NCI-H446 treated with DMSO at 0.1 percent for 48 hours (cell line): ENCODE results near the gene PCA3.
A peak's percentile ranks its signal among the peaks of the same experiment; 100 is the strongest.
"Not testable (repeated sequence)": the region's sequence is repeated elsewhere in the genome, so short reads cannot be mapped to it uniquely, and the experiment has no call there.

Experiments used
- DNase-seq: peaks from one replicate; lab custom pipeline; 2025; lab: John Stamatoyannopoulos, UW

PCA3 gene

DNA sequence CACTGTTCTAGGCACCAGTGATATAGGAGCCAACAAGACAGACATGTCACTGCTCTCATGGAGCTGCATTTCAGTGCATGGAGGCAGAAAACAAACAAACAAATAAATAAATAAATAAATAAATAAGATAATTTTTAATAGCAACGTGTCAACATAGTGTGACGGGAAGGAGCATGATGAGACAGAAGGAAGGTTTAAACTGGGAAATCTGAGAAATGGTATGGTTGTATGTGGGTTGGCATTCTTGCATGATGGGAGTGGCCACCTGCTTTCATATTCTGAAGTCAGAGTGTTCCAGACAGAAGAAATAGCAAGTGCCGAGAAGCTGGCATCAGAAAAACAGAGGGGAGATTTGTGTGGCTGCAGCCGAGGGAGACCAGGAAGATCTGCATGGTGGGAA is at the start of gene PCA3:
Gene PCA3, plus strand, starts transcription at position 301 of the 400 bp plus-strand sequence.
- DNase-seq = no peak

DNA sequence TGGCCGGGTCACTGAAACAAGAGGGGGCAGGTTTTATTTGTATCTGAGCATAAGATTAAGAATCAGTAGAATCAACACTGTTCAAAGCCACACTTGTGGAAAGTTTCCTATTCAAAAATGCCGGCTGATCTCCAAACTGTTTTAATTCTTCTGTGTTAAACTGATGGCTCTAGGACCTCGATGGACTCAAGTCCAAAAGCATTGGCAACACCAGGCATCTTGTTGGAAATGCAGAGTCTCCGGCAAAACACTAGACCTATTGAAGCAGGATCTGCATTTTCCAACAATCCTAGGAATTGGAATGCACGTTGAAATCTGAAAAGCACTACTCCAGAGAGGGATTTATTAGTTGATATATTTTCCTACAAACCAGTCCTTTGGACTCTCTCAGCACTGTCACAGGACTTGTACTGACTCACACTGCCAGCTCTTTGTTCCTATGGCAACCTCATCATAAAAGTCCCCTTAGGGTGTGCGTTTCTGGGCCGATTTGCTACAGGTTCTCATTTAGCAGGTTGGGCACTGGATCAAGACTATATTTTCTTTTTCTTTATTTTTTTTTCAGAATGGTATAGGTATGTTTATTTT is 48.1 kb upstream of the PCA3 start:
- no peak for DNase-seq

DNA sequence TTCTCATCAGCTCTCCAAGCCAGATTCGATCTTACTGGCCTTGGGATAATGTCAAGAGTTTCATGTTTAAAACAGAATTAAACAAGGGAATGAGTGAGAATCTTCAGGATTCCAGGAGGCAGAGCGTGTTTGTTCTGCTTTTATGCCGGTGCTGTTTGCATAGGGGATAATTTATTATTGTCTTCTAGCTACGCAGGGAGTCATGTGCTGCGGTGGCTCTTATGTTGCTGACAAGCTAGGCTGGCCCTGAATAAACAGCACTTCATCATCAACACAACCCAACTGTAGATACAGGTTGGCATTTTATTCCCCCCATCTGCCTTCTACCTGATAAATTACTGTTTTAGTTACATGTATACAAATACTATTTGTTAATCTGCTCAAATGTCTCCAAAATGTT is 47.1 kb upstream of the PCA3 start:
- DNase-seq = no peak

DNA sequence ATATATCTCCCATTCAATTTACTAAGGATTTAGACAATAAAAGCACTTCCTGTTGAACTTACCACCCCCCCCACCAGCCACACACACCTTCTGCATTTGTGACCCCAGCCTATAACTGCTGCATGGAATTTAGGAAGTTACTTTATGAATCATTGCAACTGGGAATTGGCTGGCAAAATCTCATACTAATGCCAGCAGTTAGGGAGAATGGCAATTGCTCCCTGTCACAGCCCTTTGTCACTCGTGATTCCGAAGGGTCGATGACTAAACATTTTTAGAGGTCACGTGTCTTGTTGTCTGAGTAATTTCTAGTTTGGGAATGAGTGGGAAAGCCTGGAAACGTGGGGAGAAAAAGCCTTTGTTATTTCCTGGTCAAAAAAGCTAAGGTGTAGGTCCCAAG is 46.6 kb upstream of the PCA3 start:
- DNase-seq = no peak

DNA sequence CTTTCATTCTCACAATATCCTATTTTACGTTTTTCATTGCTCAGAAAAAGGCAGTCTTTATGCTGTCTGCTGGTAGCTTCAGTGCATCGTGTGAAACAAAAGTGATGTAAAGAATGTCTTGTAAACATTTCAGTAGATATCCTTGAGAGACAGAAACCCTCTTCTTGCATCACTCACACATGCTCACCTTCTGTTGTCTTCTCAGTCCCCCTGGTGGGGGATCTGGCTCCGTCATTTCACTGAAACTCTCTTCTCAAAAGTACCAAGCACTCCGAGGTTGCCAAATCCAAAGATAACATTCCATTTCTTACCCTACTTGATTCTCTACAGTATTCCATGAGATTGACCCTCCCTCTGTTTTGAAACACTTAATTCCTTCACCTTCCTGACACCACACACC is 46.1 kb upstream of the PCA3 start:
- DNase-seq = no peak

DNA sequence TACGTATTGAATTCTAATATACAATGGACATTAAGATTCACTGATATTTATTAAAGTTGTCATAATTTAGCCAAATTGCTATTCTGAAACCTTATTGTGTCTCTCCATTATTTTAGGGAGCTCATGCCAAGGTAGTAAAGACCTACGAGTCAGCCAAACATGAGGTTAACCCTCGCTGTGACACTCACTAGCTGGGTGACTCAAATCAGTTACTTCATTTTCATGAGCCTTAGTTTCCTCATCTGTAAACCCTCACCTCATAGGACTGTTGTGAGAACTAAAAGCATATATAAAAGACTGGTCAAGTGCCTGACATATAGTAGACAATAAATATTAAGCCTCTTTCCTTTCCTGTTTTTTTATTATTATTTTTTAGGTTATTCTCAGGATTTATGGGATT is 44.0 kb upstream of the PCA3 start:
- no peak for DNase-seq

DNA sequence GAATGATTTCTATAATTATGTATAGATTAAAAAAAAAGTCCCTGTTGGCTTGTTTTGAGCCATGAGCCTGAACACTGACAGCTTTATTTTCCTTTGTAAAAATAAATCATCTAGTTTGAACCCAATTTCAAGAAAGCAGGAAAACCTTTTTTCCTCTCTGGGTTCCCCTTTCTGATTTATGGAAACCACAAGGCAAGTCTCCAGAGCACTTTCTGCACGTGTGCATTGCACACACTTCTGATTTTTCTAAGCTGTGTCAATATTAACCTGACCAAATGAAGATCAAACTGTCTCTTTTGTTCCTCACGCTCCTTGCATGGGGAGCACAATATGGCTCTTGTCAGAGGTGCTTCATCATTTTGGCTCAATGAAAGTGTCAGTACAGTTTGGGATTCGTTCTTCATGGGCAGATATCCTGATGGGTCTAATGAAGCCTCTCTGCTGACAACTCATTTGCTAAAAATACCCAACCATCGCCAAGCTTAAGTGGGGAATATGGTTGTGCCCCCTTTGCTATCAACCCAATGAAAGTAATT is 39.2 kb upstream of the PCA3 start:
- no peak for DNase-seq

DNA sequence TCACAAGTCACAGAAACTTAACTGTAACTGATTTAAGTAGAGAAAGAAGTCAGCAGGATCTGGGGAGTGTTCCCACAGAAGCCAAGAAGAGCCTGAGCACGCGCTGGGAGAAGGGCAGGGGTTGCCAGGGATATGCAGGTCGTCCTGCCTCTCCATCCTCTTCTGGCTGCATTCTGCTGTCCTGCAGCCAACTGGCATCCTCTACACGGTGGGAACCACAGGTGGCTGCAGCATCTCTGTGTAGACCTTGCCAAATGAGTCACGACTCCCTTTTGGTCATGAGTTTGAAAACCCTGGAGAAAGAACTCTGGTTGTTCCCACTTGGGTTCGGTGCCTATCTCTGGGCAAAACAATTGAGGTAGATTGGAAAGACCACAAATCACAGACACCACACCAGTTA is 38.4 kb upstream of the PCA3 start:
- DNase-seq = no peak

DNA sequence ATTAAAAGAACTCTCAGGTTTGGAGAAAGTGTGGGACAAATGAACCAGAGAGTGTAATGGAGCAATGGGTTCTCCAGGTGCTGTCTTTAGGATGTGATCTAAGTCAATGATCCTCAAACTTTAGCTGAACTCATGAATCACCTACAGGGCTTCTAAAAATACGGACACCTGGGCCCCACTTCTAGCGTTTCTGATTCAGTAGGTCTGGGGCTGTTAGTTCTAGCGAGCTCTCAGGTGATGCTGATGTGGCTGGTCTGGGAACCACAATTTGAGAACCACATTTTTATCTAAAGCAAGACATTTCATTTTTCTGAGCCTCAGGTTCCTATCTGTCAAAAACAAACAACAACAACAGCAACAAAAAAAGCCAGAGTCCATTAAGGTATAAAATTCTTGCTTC is 35.1 kb upstream of the PCA3 start:
- DNase-seq = no peak

DNA sequence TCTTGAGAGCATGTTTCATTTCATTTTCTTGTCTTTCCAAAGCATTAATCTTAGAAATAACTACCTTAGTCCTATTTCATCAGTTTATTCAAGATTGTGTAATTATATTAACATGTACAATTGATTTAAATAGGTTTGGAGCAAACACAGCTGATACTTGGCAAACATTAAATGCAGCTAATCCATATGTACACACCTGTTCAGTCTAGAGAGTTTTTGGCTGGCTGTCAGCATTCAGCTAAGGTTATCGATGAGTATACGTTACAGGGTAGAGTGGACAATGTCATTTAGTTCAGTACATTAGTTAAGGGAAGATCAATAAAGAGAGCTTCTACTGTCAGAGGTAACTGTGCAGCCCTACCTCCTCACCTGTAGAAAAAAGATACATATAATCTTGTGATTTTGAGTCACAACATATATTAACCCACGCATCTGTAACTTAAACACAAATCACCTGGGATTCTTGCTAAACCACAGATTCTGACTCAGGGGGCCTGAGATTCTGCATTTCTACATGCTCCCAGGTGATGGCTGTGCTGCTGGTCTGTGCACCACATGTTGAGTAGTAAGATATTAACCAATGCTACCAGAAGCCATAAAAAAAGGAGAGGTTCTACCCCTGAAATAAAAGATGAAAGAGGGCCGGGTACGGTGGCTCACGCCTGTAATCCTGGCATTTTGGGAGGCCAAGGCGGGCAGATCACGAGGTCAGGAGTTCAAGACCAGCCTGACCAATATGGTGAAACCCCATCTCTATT is 34.1 kb upstream of the PCA3 start:
- no peak for DNase-seq

DNA sequence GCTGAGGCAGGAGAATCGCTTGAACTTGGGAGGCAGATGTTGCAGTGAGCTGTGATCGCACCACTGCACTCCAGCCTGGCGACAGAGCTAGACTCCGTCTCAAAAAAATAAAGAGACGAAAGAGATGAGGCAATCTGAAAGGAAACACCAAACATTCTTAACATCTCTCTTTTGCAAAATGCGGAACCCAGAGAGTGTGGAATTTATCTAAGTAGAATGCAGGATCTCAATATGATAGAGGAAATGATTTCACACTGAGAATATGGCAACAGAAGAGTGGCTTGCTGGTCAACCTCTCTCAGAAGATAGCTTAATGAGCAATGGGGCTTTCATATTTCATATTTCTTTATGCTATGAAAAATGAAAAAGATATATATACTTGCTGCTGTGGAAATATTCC is 33.4 kb upstream of the PCA3 start:
- DNase-seq = no peak

DNA sequence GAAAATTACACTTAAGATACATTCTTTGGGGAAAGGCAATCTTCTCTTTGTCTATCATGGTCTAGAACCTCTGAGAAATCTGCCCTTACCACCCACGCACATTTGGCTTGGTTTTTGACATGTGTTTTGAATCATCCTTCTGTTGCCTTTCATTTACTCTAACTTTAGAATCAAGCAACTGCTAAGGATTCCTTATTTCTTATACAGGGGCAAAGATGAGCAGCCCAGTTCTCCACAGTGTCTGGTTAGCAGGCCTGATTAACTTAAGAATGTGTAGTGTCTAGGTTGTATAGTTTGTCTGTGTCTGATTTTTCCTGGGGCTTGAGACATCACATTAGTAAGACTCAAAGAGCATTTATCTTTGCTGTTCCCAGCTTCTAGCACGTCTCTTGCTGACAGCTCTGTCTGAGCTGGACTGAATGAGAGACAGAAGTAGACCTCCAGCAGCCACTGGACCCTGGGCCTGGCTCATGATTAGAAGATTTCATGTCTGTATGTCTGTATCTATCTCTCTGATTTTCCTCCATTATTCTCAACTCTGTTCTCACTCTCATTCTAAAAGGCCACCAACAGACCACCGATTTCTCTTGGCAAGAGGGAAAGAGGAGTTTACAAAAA is 31.8 kb upstream of the PCA3 start:
- no peak for DNase-seq

DNA sequence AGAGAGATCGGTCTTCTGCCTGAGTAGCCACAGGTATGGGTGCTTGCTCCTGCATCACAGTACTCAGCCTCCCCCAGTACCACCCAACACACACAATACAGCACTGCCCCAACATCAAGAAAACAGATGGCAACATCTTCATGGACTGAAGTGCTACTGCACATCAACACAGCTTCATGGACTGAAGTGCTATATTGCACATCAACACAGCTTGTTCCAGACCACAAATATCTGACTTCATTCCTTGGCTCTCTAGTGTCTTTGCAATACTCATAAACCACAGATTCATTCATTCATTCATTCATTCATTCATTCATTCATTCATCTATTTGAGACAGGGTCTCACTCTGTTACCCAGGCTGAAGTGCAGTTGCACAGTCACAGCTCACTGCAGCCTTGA is 31.1 kb upstream of the PCA3 start:
- DNase-seq = no peak

DNA sequence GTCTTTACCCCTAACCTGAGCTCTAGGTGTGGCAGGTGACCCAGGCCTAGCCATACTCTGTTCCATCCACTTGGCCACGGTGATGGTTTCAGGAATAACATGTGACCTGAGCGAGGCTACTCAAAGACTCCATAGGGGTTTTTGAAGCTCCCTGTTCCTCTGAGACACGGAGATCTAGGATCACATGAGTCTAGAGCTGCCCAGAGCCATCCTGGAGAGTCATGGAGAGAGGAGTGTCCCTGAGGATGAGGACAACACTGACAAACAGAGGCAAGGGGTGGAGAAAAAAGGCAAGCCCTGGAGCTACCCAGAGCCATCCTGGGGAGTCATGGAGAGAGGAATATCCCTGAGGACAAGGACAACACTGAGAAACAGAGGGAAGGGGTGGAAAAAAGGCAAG is 29.5 kb upstream of the PCA3 start:
- DNase-seq = no peak

DNA sequence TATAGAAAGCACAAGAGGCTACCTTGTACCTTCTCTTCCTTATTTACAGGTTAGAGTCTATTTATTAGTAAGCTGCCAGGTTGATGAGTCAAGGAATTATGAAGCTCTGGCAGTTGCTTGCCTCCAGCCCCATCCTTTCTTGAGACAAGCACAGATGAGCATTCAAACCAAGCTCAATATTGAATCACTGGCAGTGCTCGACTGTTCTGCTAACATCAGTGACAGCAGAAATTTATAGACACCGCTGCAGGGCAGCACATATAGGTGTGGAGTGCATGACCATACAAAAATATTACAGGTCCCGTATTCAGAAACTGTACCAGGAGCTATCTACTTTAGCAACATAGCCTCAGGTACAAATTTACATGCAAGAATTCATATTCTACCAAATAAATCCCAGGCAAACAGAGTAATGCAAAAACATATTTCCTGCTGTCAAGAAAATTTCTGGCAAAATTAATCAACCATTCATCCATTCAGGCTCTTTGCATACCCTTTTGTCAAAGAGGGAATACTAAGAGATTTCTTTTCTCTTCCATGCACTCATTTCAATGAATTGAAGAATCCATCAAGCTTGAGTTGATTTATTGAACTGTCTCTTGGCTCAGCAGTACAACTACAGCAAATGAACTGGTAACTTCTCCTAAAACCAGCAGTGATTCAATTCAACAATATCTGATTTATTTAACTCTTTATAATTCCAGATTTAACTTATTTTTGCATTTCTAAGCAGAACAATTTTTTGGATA is 26.9 kb upstream of the PCA3 start:
- DNase-seq = no peak

DNA sequence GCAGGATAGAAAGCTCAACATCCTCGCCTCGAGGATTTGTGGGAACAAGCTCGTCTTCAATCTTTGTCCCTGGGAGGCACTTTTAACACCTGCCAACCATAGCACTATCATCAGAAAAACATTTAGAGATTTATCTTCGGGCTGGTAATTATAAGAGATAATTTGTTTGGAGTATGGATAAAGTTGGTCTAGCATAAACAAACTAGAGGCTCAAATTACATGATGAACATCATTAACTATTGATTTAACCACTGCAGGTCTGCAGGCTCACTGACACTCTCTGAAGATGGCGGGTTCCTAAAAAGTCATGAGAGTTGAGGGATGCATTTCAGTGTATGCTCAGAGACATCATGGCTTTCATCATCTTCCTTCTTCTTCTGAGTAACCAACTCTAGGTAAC is 25.8 kb upstream of the PCA3 start:
- DNase-seq = no peak

DNA sequence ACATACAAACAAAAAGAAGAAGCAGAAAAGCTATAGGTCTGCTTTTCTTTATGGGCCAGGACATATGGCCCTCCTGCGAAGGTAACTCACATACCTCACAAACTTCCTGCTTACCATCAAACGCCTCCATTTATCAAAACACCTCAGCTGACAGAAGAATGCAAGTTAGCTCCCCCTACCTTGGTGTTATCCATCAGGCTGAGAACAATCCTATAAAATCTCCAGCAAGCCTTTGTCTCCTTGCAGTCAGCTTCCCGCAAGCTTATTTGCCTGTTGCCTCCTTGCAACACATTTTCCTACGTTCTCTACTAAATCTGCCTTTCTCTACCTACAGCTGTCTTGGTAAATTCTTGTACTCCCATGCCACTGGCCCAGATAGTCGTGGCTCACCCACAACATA is 22.7 kb upstream of the PCA3 start:
- no peak for DNase-seq

DNA sequence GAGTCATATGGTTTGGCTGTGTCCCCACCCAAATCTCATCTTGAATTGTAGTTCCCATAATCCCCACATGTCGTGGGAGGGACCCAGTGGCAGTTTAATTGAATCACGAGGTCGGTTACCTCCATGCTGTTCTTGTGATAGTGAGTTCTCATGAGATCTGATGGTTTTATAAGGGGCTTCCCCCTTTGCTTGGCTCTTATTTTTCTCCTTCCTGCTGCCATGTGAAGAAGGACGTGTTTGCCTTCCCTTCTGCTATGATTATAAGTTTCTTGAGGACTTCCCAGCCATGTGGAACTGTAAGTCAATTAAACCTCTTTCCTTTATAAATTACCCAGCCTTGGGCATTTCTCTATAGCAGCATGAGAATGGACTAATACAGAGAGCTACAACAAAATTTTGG is 21.3 kb upstream of the PCA3 start:
- not testable (repeated sequence) for DNase-seq

DNA sequence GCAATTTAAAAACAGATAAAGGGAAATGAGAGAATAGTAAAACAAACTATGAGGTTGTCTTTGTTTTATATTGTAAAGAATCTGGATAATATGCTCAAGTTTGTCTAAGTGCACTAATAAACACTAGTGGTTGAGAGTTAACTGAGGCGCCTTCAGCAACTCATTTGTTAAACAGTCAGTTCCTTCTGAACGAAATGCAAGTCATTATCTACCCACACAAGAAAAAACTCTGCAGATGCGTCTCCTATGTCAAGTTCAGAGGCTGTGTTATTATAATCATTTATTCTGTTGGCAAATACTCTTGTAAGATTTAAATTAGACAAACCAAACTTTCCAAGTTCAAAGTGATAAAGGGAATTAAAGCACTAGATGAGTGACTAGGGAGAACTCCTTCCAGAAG is 20.3 kb upstream of the PCA3 start:
- no peak for DNase-seq

DNA sequence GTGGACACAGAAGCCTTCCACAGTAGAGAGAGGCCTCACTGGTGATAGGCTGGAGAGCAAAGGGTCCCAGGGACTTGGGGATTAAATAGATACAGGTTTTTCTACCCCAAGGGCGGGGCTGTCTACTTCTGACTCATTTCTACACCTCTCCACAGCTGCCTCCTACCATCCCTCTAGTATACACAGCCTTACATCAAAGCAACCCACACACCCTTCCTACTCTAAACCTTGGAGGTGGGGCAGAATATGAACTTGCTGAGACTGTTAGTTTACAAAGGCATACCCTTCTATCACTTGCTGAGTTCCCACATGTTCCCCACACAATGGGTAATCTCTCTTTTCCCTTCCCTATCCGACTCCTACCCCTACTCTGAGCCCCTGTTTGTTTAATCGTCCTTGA is 19.9 kb upstream of the PCA3 start:
- DNase-seq = no peak

DNA sequence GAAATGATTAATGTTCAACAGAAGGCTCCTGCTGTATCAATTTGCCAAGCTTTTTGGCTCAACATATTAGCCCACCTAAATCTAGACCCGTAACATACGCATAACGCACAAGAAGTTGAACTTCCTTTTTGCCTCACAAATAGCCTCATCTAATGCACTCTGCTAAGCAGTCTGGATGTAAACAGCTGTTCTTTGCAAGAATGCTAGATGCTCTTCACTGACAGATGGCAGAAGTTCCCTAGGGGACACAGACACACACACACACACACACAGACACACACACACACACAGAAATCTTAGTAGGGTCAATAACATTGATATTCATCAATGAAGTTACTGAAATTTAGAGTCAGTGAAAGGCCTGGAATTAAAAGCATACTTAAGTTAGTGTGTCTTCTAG is 13.2 kb upstream of the PCA3 start:
- DNase-seq = no peak

DNA sequence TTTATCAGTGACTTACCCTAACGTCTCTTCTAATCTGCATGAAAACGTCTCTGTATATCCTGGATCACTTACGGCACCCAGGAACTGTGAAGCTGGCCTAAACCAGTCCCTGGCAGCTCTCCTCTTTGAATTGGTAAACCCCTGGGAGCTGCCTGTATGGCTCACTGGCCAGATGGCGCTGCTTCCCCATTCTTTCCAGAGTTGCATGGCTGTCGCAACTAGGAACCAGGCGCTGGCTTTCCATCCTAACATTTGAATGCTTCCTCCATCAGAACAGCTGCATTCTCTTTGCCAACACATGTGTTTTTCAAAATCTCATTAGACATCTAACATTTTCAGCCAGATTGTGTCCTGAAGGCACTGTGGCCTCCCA is 8.0 kb upstream of the PCA3 start:
- DNase-seq = peak; percentile 3
